Spleen (tissue), 11 donors: ENCODE results near the gene SLC41A1. TPM values are rescaled to one million over a fixed set of nuclear protein-coding genes. Genes with fewer than 3 reads are reported as not detected.

Source experiments
- DNase-seq: peaks from one replicate; pipeline ENCODE4 v3.0.0-alpha.2; 2020
- H3K27ac ChIP-seq, 8 donors: fragments of 200-600 bp; sonication (generic) in 7 of 8; 1 replicate in 4 of 8; 2 replicates in 4 of 8; pipeline versions ENCODE4 v1.5.0 to v1.8.0; 2016 to 2021; ENCODE audit warnings: inconsistent platforms in 4 of 8, mild to moderate bottlenecking in 4 of 8, moderate library complexity in 1 of 8
- H3K27me3 ChIP-seq, 7 donors: fragments of 200-600 bp; sonication (generic) in 6 of 7; replicated peaks in 1 of 7; 1 replicate in 4 of 7; 2 replicates in 3 of 7; pipeline versions ENCODE4 v1.5.0 to v1.8.0; 2016 to 2021; ENCODE audit warnings: inconsistent platforms in 3 of 7, mild to moderate bottlenecking in 1 of 7
- H3K36me3 ChIP-seq, 6 donors: fragments of 200-600 bp; sonication (generic) in 5 of 6; 1 replicate in 4 of 6; 2 replicates in 2 of 6; pipeline versions ENCODE4 v1.5.0 to v1.8.0; 2016 to 2021; ENCODE audit warnings: inconsistent platforms in 2 of 6
- H3K4me1 ChIP-seq, 6 donors: fragments of 200-600 bp; sonication (generic) in 5 of 6; 1 replicate in 3 of 6; 2 replicates in 3 of 6; pipeline versions ENCODE4 v1.5.0 to v1.8.0; 2016 to 2021; ENCODE audit warnings: inconsistent platforms in 3 of 6
- H3K4me3 ChIP-seq, 8 donors: fragments of 200-600 bp; sonication (generic) in 7 of 8; 1 replicate in 4 of 8; 2 replicates in 4 of 8; pipeline versions ENCODE4 v1.5.0 to v1.8.0; 2016 to 2021; ENCODE audit warnings: inconsistent platforms in 4 of 8, mild to moderate bottlenecking in 4 of 8, moderate library complexity in 2 of 8
- H3K9me3 ChIP-seq, 8 donors: fragments of 200-600 bp; sonication (generic) in 7 of 8; 1 replicate in 4 of 8; 2 replicates in 4 of 8; pipeline versions ENCODE4 v1.5.0 to v1.8.0; 2016 to 2021; ENCODE audit warnings: inconsistent platforms in 4 of 8
- POLR2A ChIP-seq, 3 donors: fragments of 450-650 bp; IDR thresholded peaks; one replicate each; pipeline ENCODE4 v1.5.1; 2017; ENCODE audit warnings: antibody characterized with exemption in 3 of 3, mild to moderate bottlenecking in 1 of 3
- POLR2AphosphoS5 ChIP-seq, 3 donors: sonication (generic); formaldehyde crosslinking; IDR thresholded peaks; one replicate each; pipeline ENCODE4 v1.5.1; 2017; ENCODE audit warnings: antibody characterized with exemption in 3 of 3
- WGBS, 5 donors: extraction: QIAGEN DNeasy Blood & Tissue Kit in 3 of 5; methylation state at CpG; one replicate each; pipeline versions ENCODE4 v1.1.5 to v1.1.7; 2013 to 2018; 5-methylcytosine and 5-hydroxymethylcytosine counted together
- intact Hi-C: fragments of 100-400 bp; cut with DNase I; formaldehyde crosslinking; loops from one replicate; pipeline ENCODE4 v1.15.0; 2023; ENCODE audit warnings: low total_unique reads
- polyA plus RNA-seq, 3 donors: library from polyadenylated mRNA; stranded (reverse); fragments of 200-250 nt; gene quantifications; one replicate each; pipeline ENCODE4 v1.2.1, GENCODE V29; 2013
- total RNA-seq, 7 donors: library from RNA; depleted of rRNA in 3 of 7; stranded (reverse); fragments of >200 nt in 3 of 7; fragmentation: NEBNext Ultra II Directional in 4 of 7; extraction: Animal tissue kit (Norgen Biotek cat#: 25700) in 4 of 7; gene quantifications; one replicate each; pipeline versions ENCODE4 v1.1.0 to v1.2.1, GENCODE V29; 2016 to 2021
- TF ChIP-seq, protein P1 (sequence below), 11 experiments: fragments of 200-600 bp in 7 of 11; fragments of 450-650 bp in 4 of 11; sonication (generic) in 4 of 11; IDR thresholded peaks in 8 of 11; conservative IDR thresholded peaks in 3 of 11; 1 replicate in 7 of 11; 2 replicates in 4 of 11; pipeline versions ENCODE4 v1.4.0 to v1.8.0; 2016 to 2021; ENCODE audit warnings: antibody characterized with exemption in 11 of 11, inconsistent platforms in 4 of 11, mild to moderate bottlenecking in 1 of 11
- donor health status: healthy with polysubstance abuse.
- donor health status: DM: no; HTN: no; CAD: no; lungs with moderate emphysema.
- donor health status: DM: no; HTN: no; CAD: no.
- donor health status: Bipolar disorder and iron deficiency.
- donor health status: healthy.
- donor health status: DM: no; HTN: no; CAD: no.
- donor health status: DM: yes; HTN: yes; CAD: no.

SLC41A1 gene
- total and polyA plus RNA-seq, 10 donors, result 4.1 to 29.0 (median 20.8) TPM

DNA sequence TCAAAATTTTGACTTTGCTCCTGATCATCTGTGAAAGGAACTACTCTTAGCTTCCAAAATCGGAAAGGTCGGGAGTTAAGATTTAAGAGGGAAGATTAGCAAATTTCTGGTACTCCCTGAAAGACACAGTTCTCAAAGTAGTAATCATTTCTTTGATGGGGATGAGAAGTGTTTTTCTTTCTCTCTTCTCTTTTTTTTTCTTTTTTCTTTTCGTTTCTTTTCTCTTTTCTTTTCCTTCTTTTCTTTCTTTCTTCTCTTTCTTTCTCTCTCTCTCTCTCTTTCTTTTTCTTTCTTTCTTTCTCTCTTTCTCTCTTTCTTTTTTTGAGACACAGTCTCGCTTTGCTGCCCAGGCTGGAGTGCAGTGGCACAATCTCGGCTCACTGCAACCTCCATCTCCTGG, 32.7 kb downstream of the SLC41A1 start:
- TF ChIP-seq POLR2AphosphoS5 (IDR thresholded peaks at IDR 0.05) (no peak), POLR2A (IDR thresholded peaks at IDR 0.05) (no peak)
- TF ChIP-seq, protein P1, sequence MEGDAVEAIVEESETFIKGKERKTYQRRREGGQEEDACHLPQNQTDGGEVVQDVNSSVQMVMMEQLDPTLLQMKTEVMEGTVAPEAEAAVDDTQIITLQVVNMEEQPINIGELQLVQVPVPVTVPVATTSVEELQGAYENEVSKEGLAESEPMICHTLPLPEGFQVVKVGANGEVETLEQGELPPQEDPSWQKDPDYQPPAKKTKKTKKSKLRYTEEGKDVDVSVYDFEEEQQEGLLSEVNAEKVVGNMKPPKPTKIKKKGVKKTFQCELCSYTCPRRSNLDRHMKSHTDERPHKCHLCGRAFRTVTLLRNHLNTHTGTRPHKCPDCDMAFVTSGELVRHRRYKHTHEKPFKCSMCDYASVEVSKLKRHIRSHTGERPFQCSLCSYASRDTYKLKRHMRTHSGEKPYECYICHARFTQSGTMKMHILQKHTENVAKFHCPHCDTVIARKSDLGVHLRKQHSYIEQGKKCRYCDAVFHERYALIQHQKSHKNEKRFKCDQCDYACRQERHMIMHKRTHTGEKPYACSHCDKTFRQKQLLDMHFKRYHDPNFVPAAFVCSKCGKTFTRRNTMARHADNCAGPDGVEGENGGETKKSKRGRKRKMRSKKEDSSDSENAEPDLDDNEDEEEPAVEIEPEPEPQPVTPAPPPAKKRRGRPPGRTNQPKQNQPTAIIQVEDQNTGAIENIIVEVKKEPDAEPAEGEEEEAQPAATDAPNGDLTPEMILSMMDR (IDR thresholded peaks at IDR 0.05 in 8 of 11, conservative IDR thresholded peaks at IDR 0.05 in 3 of 11), result no peak
- WGBS, 5 donors, result 89 to 94% (median 91%) methylated on average over 5 of the region's 5 CpGs
- no peaks in the 10 kb centered on the region for H3K9me3 ChIP-seq
- H3K4me1 ChIP-seq, result peaks cover 0 to 22% (median 16%) of the 10 kb centered on the region in 6 donors
- H3K27ac ChIP-seq, result no peak overlapping the region
- H3K4me3 ChIP-seq, result no peak overlapping the region
- H3K36me3 ChIP-seq, result no peaks in the 10 kb centered on the region
- intact Hi-C loops, result no loop called here
- no peaks in the 10 kb centered on the region for H3K27me3 ChIP-seq
- no peak for DNase-seq

DNA sequence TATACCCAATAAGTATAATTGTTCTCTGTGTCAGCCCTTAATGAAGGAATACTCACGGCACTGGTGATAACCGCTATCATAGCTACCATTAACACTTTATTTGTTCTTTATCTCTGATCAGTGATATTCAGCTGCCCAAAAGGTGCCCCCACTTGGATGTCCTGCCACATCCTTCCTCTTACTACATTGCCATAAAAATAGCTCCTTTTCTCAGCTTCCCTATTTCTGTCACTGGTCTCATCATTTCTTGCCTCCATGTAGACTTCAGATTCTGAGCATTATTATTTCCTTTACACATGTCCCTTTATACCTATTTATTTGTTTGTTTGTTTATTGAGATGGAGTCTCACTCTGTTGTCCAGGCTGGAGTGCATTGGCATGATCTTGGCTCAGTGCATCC, 35.0 kb downstream of the SLC41A1 start:
- Histone ChIP-seq H3K36me3 (no peaks in the 10 kb centered on the region), H3K9me3 (no peaks in the 10 kb centered on the region), H3K27ac (no peak overlapping the region), H3K27me3 (no peaks in the 10 kb centered on the region), H3K4me1 (peaks cover 5 to 41% (median 32%) of the 10 kb centered on the region in 6 donors), H3K4me3 (no peak overlapping the region)
- TF ChIP-seq POLR2A (IDR thresholded peaks at IDR 0.05) (no peak), POLR2AphosphoS5 (IDR thresholded peaks at IDR 0.05) (no peak)
- TF ChIP-seq, protein P1 (IDR thresholded peaks at IDR 0.05 in 8 of 11, conservative IDR thresholded peaks at IDR 0.05 in 3 of 11), result no peak
- WGBS, 5 donors, result 29 to 78% (median 51%) methylated on average over 2 of the region's 2 CpGs
- DNase-seq, result no peak
- intact Hi-C loops, result no loop called here

DNA sequence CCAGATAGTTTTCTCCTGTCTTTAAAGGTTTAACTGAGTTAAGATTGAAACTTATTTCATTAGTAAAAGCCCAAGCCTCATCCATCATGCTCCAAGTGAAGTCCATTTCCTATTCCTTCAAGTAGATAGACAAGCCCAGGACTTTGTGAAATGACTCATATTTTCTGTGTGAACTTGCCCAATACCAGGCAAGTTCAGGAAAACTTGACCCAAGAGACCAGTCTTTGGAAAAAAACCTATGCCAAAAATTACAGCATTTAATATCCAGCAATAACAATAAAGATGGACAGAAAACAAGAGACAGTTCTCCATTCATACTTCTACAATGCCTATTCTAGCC, 37.3 kb downstream of the SLC41A1 start:
- intact Hi-C loops, result no loop called here
- Histone ChIP-seq H3K4me1 (peaks cover 5 to 60% (median 43%) of the 10 kb centered on the region in 6 donors), H3K9me3 (no peaks in the 10 kb centered on the region), H3K36me3 (peaks cover 0 to 12% (median under 1%) of the 10 kb centered on the region in 6 donors), H3K27me3 (no peaks in the 10 kb centered on the region), H3K4me3 (peak overlapping the region in 7 of 8 donors; percentile 66 to 89 (median 76)), H3K27ac (peak overlapping the region; percentile 83 to 94 (median 88))
- no peak for DNase-seq
- TF ChIP-seq, protein P1 (IDR thresholded peaks at IDR 0.05 in 8 of 11, conservative IDR thresholded peaks at IDR 0.05 in 3 of 11), result no peak
- TF ChIP-seq POLR2AphosphoS5 (IDR thresholded peaks at IDR 0.05) (no peak), POLR2A (IDR thresholded peaks at IDR 0.05) (no peak)

DNA sequence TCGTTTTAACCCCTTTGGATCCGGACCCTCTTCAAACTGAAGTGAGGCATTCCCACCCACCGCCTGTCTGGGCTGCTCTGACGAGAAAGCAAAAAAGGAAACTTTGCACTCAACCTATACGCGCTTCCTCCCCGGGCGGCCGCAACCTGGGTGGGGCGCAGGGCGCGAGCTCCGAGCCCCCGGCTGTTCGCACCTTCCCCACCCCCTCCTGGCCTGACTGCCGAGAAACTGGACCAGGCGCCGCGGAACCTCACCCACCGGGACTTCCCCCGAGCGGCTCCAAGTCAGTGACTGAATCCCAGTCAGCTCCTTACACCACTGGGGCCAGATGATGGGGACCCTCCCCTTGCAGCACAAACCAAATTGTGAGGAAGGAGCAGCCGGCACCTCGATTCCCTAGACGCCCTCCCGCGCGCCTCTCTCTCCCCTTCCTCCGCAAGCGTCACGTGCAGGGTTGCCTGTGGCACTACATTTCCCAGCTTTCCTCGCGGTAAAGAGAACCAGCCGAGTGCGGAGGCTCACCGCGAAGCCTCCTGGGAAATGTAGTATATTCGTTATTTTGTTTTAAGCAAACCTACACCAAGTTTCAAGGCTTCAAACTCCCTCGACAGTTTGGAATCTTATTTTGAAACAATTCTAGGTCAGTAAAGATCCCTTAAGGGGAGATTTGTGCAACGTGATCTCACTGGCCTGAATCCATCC, 37.8 kb downstream of the SLC41A1 start, which contains the start of gene RAB29:
TSS of gene RAB29 (minus strand) at position 468 of the 702 bp plus-strand sequence. CDS start 526 bp downstream, outside the sequence.
- 0 to 1% (median 0%) methylated on average over 21 to 40 of the region's 40 CpGs for WGBS, 5 donors
- intact Hi-C loops, result no loop called here
- H3K27ac ChIP-seq, result peak within 1 kb of the TSS; percentile 83 to 94 (median 88)
- H3K4me3 ChIP-seq, result peak within 1 kb of the TSS; percentile 66 to 89 (median 76)
- H3K36me3 ChIP-seq, result peaks cover 0 to 17% (median 5%) of the 10 kb centered on the region in 6 donors
- no peaks in the 10 kb centered on the region for H3K27me3 ChIP-seq
- peak; percentile 96 for DNase-seq
- no peaks in the 10 kb centered on the region for H3K9me3 ChIP-seq
- H3K4me1 ChIP-seq, result peaks cover 5 to 60% (median 43%) of the 10 kb centered on the region in 6 donors
- TF ChIP-seq, protein P1 (IDR thresholded peaks at IDR 0.05 in 8 of 11, conservative IDR thresholded peaks at IDR 0.05 in 3 of 11), result peak in 3 of 11 experiments; percentile 7 to 26 (median 14)
- TF ChIP-seq POLR2A (IDR thresholded peaks at IDR 0.05), result no peak
- TF ChIP-seq POLR2AphosphoS5 (IDR thresholded peaks at IDR 0.05), result peak; percentile 89 to 96 (median 90)
